ENCODE results near the gene ZNF624. TPM values are rescaled to one million over a fixed set of nuclear protein-coding genes. Genes with fewer than 3 reads are reported as not detected.
"Not testable (repeated sequence)": the region's sequence is repeated elsewhere in the genome, so short reads cannot be mapped to it uniquely, and the experiment has no call there.

ZNF624 gene
- total RNA-seq = 10 to 100 TPM in 1 of 5 donors, 1 to 10 TPM in 2, not detected in 2; 1.8 to 10.4 (median 6.4) TPM
- polyA plus RNA-seq = 1 to 10 TPM in 1 of 3 donors, under 1 TPM in 2; 0.44 to 1.5 (median 0.48) TPM
- long read RNA-seq, donor 1, full-length matches to known transcripts = 3 of 3 reads
- long read RNA-seq, donor 1, partial matches to known transcripts = 0 of 3 reads
- long read RNA-seq, donor 1, other reads (novel, unspliced or antisense) = 0 of 3 reads
- long read RNA-seq, donor 2, full-length matches to known transcripts = 2 of 2 reads
- long read RNA-seq, donor 2, partial matches to known transcripts = 0 of 2 reads
- long read RNA-seq, donor 2, other reads (novel, unspliced or antisense) = 0 of 2 reads
- long read RNA-seq, donor 3, full-length matches to known transcripts = 4 of 4 reads
- long read RNA-seq, donor 3, partial matches to known transcripts = 0 of 4 reads
- long read RNA-seq, donor 3, other reads (novel, unspliced or antisense) = 0 of 4 reads
- long read RNA-seq, donor 4 = 0 reads
- long read RNA-seq, donor 5, full-length matches to known transcripts = 2 of 2 reads
- long read RNA-seq, donor 5, partial matches to known transcripts = 0 of 2 reads
- long read RNA-seq, donor 5, other reads (novel, unspliced or antisense) = 0 of 2 reads
- long read RNA-seq, donor 6, full-length matches to known transcripts = 6 of 6 reads
- long read RNA-seq, donor 6, partial matches to known transcripts = 0 of 6 reads
- long read RNA-seq, donor 6, other reads (novel, unspliced or antisense) = 0 of 6 reads
- long read RNA-seq, donor 7, full-length matches to known transcripts = 4 of 4 reads
- long read RNA-seq, donor 7, partial matches to known transcripts = 0 of 4 reads
- long read RNA-seq, donor 7, other reads (novel, unspliced or antisense) = 0 of 4 reads
- long read RNA-seq, donor 8, full-length matches to known transcripts = 3 of 3 reads
- long read RNA-seq, donor 8, partial matches to known transcripts = 0 of 3 reads
- long read RNA-seq, donor 8, other reads (novel, unspliced or antisense) = 0 of 3 reads
- long read RNA-seq, donor 9, full-length matches to known transcripts = 7 of 7 reads
- long read RNA-seq, donor 9, partial matches to known transcripts = 0 of 7 reads
- long read RNA-seq, donor 9, other reads (novel, unspliced or antisense) = 0 of 7 reads
- long read RNA-seq, donor 10, full-length matches to known transcripts = 3 of 3 reads
- long read RNA-seq, donor 10, partial matches to known transcripts = 0 of 3 reads
- long read RNA-seq, donor 10, other reads (novel, unspliced or antisense) = 0 of 3 reads

GRCh38 chr17:16653367-16654041 is at the start of gene ZNF624:
Gene ZNF624, minus strand, starts transcription at chr17:16653850.
- peaks cover 7 to 20% (median 10%) of the 10 kb centered on the region in 4 donors for H3K4me1 ChIP-seq
- intact Hi-C loops (cut with DNase I; ENCODE audit: low total_unique reads) = no loop called here
- peaks cover 0 to 6% (median 0%) of the 10 kb centered on the region in 3 donors for H3K27me3 ChIP-seq
- peak within 1 kb of the TSS; percentile 86 to 94 (median 92) for H3K27ac ChIP-seq
- 0 to 1% (median 0%) methylated on average over 40 to 55 of the region's 55 CpGs for WGBS, 5 donors
- peak within 1 kb of the TSS; percentile 56 to 74 (median 66) for H3K4me3 ChIP-seq
- H3K9me3 ChIP-seq = no peaks in the 10 kb centered on the region
- TF ChIP-seq POLR2AphosphoS5 (IDR thresholded peaks at IDR 0.05) (peak; percentile 88 to 93 (median 92)), EP300 (IDR thresholded peaks at IDR 0.05) (peak; percentile 77), CTCF (IDR thresholded peaks at IDR 0.05) (no peak), POLR2A (IDR thresholded peaks at IDR 0.05) (peak in 1 of 4 donors; percentile 47)
- peak; percentile 98 for DNase-seq
- no peaks in the 10 kb centered on the region for H3K36me3 ChIP-seq

- H3K4me3 ChIP-seq; intact Hi-C loops (cut with DNase I; ENCODE audit: low total_unique reads); H3K4me1 ChIP-seq; H3K27me3 ChIP-seq; H3K9me3 ChIP-seq; DNase-seq; H3K27ac ChIP-seq; H3K36me3 ChIP-seq: not testable (repeated sequence)
- WGBS, 5 donors = 54 to 73% (median 68%) methylated on average over 5 of the region's 5 CpGs
Observed at GRCh38 chr17:16697603-16698002, 44.0 kb upstream of the ZNF624 start.

- H3K4me1 ChIP-seq; DNase-seq; H3K27ac ChIP-seq; H3K9me3 ChIP-seq; H3K36me3 ChIP-seq; intact Hi-C loops (cut with DNase I; ENCODE audit: low total_unique reads); H3K27me3 ChIP-seq: not testable (repeated sequence)
- peak overlapping the region in 1 of 4 donors; percentile 24 for H3K4me3 ChIP-seq
- WGBS, 5 donors = 72 to 95% (median 92%) methylated on average over 20 to 30 of the region's 30 CpGs
Observed at GRCh38 chr17:16690447-16690846, 36.8 kb upstream of the ZNF624 start.

- H3K9me3 ChIP-seq; H3K27ac ChIP-seq; H3K4me1 ChIP-seq; H3K36me3 ChIP-seq; intact Hi-C loops (cut with DNase I; ENCODE audit: low total_unique reads); H3K27me3 ChIP-seq: not testable (repeated sequence)
- peak in 1 of 2 donors; percentile 74 for DNase-seq
- 45 to 74% (median 59%) methylated on average over 8 to 33 of the region's 33 CpGs; no CpG with 5 or more reads in 1 of the 5 donors for WGBS, 5 donors
- peak within 1 kb of the TSS in 1 of 4 donors; percentile 24 for H3K4me3 ChIP-seq
- TF ChIP-seq CTCF (IDR thresholded peaks at IDR 0.05) = peak in 5 of 7 experiments; percentile 16 to 74 (median 33)
Observed at GRCh38 chr17:16689731-16690281, 36.2 kb upstream of the ZNF624 start, which contains the start of gene CCDC144A. Gene CCDC144A, plus strand, starts transcription at chr17:16690241. Its CDS starts 160 bp downstream, at chr17:16690401.

GRCh38 chr17:16687151-16687550 is 33.5 kb upstream of the ZNF624 start:
- H3K27ac ChIP-seq; H3K36me3 ChIP-seq; intact Hi-C loops (cut with DNase I; ENCODE audit: low total_unique reads); H3K4me3 ChIP-seq; DNase-seq; H3K9me3 ChIP-seq; H3K4me1 ChIP-seq: not testable (repeated sequence)
- WGBS, 5 donors = 45 to 68% (median 55%) methylated on average over 5 of the region's 5 CpGs
- H3K27me3 ChIP-seq = peaks cover 3 to 27% (median 7%) of the 10 kb centered on the region in 3 donors

GRCh38 chr17:16686019-16686418 is 32.4 kb upstream of the ZNF624 start:
- H3K36me3 ChIP-seq; H3K9me3 ChIP-seq; intact Hi-C loops (cut with DNase I; ENCODE audit: low total_unique reads); H3K27ac ChIP-seq; DNase-seq; H3K4me3 ChIP-seq; H3K4me1 ChIP-seq: not testable (repeated sequence)
- peaks cover 3 to 31% (median 7%) of the 10 kb centered on the region in 3 donors for H3K27me3 ChIP-seq
- WGBS, 5 donors = 82 to 94% (median 89%) methylated on average over 4 of the region's 4 CpGs

- peak in 1 of 2 donors; percentile 32 for DNase-seq
- intact Hi-C loops (cut with DNase I; ENCODE audit: low total_unique reads); H3K4me1 ChIP-seq; H3K9me3 ChIP-seq; H3K27ac ChIP-seq; H3K36me3 ChIP-seq: not testable (repeated sequence)
- H3K27me3 ChIP-seq = peaks cover 3 to 36% (median 7%) of the 10 kb centered on the region in 3 donors
- 40 to 56% (median 46%) methylated on average over 44 of the region's 44 CpGs for WGBS, 5 donors
- peak overlapping the region in 1 of 4 donors; percentile 11 for H3K4me3 ChIP-seq
Observed at GRCh38 chr17:16683290-16684138, 29.9 kb upstream of the ZNF624 start.

All from stomach (tissue), 19 donors.